ENCODE data around the gene PSME1.

Gene PSME1

DNA sequence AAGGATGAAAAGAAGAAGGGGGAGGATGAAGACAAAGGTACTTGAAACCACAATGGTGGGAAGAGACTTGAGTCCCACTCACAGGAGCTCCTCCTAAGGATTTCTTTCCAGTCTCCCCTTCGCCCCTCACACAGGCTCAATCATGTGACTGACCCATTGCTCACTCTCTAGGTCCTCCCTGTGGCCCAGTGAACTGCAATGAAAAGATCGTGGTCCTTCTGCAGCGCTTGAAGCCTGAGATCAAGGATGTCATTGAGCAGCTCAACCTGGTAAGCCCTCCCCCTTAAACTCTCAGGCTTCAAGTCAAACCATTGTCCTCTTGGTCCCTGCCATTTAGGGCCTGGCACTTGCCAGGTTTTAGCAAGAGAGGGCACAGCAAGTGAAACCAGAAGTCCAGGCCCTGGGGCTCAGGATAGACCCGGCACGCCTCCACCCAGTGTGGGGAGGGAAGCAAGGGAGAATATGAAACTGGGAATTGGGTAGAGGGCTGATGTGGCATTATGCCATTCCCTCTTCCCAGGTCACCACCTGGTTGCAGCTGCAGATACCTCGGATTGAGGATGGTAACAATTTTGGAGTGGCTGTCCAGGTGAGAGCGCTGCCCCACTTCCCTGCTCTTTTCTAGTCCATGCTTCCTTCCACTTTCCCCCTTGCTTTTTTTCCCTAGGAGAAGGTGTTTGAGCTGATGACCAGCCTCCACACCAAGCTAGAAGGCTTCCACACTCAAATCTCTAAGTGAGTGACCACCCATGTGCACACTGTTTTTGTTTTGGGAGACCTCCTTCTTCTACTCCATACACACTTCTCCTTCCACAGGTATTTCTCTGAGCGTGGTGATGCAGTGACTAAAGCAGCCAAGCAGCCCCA is 1.8 kb downstream of the PSME1 start:
- H3K27ac ChIP-seq: no peak overlapping the region
- TF ChIP-seq, protein P1, sequence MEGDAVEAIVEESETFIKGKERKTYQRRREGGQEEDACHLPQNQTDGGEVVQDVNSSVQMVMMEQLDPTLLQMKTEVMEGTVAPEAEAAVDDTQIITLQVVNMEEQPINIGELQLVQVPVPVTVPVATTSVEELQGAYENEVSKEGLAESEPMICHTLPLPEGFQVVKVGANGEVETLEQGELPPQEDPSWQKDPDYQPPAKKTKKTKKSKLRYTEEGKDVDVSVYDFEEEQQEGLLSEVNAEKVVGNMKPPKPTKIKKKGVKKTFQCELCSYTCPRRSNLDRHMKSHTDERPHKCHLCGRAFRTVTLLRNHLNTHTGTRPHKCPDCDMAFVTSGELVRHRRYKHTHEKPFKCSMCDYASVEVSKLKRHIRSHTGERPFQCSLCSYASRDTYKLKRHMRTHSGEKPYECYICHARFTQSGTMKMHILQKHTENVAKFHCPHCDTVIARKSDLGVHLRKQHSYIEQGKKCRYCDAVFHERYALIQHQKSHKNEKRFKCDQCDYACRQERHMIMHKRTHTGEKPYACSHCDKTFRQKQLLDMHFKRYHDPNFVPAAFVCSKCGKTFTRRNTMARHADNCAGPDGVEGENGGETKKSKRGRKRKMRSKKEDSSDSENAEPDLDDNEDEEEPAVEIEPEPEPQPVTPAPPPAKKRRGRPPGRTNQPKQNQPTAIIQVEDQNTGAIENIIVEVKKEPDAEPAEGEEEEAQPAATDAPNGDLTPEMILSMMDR (conservative IDR thresholded peaks at IDR 0.05): no peak

DNA sequence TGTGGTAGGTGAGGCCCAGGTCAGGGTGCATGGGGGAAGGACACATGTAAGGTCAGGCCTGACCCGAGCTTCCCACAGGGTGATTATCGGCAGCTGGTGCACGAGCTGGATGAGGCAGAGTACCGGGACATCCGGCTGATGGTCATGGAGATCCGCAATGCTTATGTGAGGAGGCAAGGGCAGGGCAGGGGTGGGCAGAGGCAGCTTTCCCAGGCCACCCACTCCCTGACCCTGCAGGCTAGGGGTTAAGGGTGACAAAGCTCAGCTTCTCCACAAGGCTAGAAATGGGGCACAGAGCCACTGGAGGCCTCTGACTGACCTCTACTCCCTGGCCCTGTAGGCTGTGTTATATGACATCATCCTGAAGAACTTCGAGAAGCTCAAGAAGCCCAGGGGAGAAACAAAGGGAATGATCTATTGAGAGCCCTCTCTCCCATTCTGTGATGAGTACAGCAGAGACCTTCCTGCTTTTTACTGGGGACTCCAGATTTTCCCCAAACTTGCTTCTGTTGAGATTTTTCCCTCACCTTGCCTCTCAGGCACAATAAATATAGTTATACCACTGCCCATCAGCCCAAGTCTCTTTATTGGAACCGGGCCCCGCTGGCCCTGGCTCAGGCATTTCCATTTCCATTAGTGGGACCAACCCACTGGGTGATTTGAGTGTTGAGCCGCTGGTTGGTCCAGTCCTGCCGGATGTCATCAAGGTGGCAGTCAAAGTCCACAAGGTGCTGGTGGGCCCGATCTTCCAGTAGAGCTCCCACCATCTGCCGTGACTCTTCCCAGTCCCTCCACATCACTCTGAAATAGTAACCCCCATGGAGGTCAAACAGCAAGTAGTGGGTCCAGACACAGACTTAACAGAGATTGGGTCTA is 2.6 kb downstream of the PSME1 start:
- TF ChIP-seq, protein P1 (conservative IDR thresholded peaks at IDR 0.05): no peak
- TF ChIP-seq ZFX (IDR thresholded peaks at IDR 0.05): no peak

DNA sequence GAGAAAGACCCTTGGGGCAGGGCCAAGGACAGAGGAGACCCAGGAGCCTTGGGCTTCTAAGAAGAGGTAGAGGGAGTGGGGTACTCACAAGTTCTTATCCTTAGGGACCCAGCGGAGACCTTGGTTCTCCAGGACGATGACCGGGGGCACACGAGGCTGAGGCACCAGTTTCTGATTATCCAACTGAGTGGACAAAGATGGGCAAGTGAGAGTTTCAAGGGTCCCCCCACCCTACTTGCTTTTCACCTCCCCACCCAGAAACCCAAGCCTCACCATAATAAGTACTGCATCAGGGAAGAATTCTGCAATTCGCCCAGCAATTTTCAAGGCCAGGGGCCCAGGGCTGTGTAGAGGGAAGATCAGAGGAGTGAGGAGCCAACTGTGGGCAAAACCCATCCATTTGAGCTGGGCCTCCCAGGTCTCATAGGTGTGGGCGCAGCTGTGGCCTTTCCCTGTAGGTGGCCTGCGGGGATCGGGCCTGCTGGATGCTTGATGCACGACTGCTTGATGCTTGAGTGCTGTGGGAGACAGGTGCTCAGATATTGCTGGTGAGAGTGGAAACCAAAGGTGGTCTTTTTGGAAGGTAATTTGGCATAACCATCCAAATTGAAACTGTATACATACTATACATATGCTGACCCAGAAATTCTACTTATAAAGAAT is 3.4 kb downstream of the PSME1 start:
- H3K27ac ChIP-seq: no peak overlapping the region; the same call in 1 of the 2 replicates

More for the DNA sequence above, 2.6 kb downstream of the PSME1 start:
- H3K27ac ChIP-seq: no peak overlapping the region

DNA sequence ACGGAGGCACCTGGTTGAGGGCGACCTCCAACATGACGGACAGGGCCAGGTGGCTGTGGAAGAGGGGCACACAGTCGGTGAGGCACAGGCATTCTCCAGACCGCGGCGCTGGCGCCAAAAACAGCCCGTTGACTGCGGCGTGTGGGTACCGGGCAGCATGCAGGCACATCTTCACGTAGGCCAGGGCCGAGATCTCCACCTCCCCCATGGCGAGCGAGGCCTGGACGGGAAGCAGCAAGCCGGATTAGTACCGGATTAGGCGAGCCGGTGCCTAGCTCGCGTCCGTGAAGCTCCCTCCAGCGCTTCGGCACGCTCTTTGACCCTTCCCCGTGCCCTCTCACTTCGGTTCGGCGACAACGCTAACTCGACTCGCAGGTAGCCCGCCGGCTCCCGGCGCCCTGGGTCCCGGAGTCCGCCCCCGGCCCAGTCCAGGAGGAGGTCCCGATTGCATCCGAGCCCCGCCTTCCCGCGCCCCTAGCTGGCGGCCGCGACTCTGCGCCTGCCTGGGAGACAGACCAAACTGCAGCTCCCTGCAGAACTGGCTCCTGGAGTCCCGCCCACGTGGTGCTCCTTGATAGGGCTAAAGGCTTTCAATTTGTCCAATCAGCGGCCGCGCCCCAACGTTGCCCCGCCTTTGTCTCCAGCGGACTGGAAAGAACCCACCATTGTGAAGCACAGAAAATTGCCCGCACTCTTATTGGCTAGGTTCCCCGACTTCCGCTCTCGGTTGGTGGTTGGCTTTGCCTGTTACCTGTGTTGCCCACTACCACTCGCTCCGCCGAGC is 5.3 kb downstream of the PSME1 start, which contains the start of gene EMC9:
Gene EMC9 (minus strand): TSS at position 495 of the 784 bp plus-strand sequence. CDS start 287 bp downstream, at position 208.
- peak within 1 kb of the TSS; percentile 98 for H3K27ac ChIP-seq
- peak; percentile 87 for TF ChIP-seq ZFX (IDR thresholded peaks at IDR 0.05)
- TF ChIP-seq, protein P1 (conservative IDR thresholded peaks at IDR 0.05): no peak; the same call in 1 of the 2 replicates

More for the DNA sequence above, 3.4 kb downstream of the PSME1 start:
- TF ChIP-seq, protein P1 (conservative IDR thresholded peaks at IDR 0.05): no peak; the same call in 1 of the 2 replicates
- TF ChIP-seq ZFX (IDR thresholded peaks at IDR 0.05): no peak

DNA sequence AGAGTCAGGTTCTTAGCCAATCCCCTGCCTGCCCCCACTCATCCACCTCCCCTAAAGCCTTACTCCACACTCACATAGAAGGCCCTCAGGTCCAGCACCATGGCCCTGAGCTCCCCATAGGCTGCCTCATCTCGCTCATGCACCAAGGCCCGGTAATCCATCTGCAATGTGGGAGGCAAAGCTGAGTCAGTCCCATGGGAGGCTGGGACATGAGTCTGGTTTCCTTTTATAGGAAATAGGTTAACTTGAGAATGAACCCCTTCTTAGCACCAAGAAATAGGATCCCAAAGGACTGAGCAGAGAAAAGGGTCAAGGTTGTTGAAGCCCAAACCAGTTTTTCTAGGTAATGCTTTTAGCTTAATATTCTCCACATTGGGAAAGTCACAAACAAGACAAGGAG is 7.5 kb downstream of the PSME1 start:
- TF ChIP-seq ZFX (IDR thresholded peaks at IDR 0.05): no peak
- TF ChIP-seq, protein P1 (conservative IDR thresholded peaks at IDR 0.05): no peak
- no peak overlapping the region for H3K27ac ChIP-seq

DNA sequence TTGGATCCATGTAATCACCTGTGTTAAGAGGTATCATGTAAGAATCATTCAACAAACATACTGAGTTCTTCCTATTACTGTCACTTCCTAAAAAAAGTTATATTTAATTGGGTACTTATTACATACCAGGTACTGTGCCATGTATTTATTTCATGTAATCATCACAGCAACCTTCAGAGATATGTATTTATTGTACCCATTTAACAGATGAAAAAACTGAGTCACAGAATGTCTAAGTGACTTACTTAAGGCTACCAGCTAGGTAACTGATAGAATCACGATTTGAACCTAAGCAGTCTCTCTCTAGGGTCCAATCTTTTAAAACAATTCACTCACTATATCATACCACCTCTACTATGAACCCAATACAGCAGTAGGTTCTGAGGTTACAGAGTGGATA is 8.5 kb downstream of the PSME1 start:
- TF ChIP-seq, protein P1 (conservative IDR thresholded peaks at IDR 0.05): no peak
- TF ChIP-seq ZFX (IDR thresholded peaks at IDR 0.05): no peak
- H3K27ac ChIP-seq: no peak overlapping the region

All from C4-2B (cell line).